ENCODE data around the gene TOMM34. TPM values are rescaled to one million over a fixed set of nuclear protein-coding genes. Genes with fewer than 3 reads are reported as not detected.

The TOMM34 gene
- total RNA-seq, 1 donor from 2014 or later: 62.3 TPM

- H3K4me3 ChIP-seq (ENCODE audit: low read depth, low read length): no peak overlapping the region
- no peak for DNase-seq (ENCODE audit: low read depth)
- H3K27me3 ChIP-seq (ENCODE audit: control insufficient read depth, insufficient read depth, low read length): no peaks in the 10 kb centered on the region
- TF ChIP-seq, protein P1, sequence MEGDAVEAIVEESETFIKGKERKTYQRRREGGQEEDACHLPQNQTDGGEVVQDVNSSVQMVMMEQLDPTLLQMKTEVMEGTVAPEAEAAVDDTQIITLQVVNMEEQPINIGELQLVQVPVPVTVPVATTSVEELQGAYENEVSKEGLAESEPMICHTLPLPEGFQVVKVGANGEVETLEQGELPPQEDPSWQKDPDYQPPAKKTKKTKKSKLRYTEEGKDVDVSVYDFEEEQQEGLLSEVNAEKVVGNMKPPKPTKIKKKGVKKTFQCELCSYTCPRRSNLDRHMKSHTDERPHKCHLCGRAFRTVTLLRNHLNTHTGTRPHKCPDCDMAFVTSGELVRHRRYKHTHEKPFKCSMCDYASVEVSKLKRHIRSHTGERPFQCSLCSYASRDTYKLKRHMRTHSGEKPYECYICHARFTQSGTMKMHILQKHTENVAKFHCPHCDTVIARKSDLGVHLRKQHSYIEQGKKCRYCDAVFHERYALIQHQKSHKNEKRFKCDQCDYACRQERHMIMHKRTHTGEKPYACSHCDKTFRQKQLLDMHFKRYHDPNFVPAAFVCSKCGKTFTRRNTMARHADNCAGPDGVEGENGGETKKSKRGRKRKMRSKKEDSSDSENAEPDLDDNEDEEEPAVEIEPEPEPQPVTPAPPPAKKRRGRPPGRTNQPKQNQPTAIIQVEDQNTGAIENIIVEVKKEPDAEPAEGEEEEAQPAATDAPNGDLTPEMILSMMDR (IDR thresholded peaks at IDR 0.05; ENCODE audit: insufficient read depth, low read length, poor library complexity, severe bottlenecking): no peak
- peaks cover 2% of the 10 kb centered on the region for H3K36me3 ChIP-seq (ENCODE audit: control insufficient read depth, insufficient read depth, low read length)
These were observed 63.1 kb downstream of the TOMM34 start for GRCh38 chr20:44897133-44897532.

- Histone ChIP-seq H3K4me3 (ENCODE audit: low read depth, low read length) (no peak overlapping the region), H3K27me3 (ENCODE audit: control insufficient read depth, insufficient read depth, low read length) (no peaks in the 10 kb centered on the region), H3K36me3 (ENCODE audit: control insufficient read depth, insufficient read depth, low read length) (peaks cover 2% of the 10 kb centered on the region)
- TF ChIP-seq, protein P1 (IDR thresholded peaks at IDR 0.05; ENCODE audit: insufficient read depth, low read length, poor library complexity, severe bottlenecking): no peak
- no peak for DNase-seq (ENCODE audit: low read depth)
These were observed 63.6 kb downstream of the TOMM34 start for GRCh38 chr20:44896583-44896982.

DNA sequence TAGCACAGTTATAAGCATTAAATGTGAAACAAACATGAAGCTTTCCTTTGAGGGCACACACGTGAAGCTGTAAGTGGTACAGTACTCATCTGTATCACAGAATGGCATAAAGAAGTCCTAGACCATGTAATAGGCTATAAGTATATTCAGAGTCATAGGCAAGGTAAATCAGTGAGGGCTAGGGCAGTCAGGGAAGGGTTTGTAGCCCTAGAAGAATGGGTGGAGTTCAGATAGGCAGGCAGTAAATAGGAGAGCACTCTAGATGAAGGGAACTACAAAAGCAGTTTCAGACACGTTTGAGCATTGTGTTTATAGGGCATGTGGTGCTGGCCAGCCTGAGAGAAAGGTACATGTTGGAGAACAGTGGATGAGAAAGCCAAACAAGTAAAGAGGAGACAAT is 65.2 kb downstream of the TOMM34 start:
- H3K36me3 ChIP-seq (ENCODE audit: control insufficient read depth, insufficient read depth, low read length): no peaks in the 10 kb centered on the region
- H3K27me3 ChIP-seq (ENCODE audit: control insufficient read depth, insufficient read depth, low read length): no peaks in the 10 kb centered on the region
- DNase-seq (ENCODE audit: low read depth): no peak
- TF ChIP-seq, protein P1 (IDR thresholded peaks at IDR 0.05; ENCODE audit: insufficient read depth, low read length, poor library complexity, severe bottlenecking): no peak
- H3K4me3 ChIP-seq (ENCODE audit: low read depth, low read length): no peak overlapping the region

Other genes starting within 250 kb of the TOMM34 start
- not detected in 2 replicates for gene CCN5, start 245.0 kb downstream of the TOMM34 start, total RNA-seq
- gene KCNK15, start 214.5 kb downstream of the TOMM34 start, total RNA-seq: 2.5 and 2.8 TPM in 2 replicates
- gene RIMS4, start 149.9 kb downstream of the TOMM34 start, total RNA-seq: not detected in 2 replicates
- gene YWHAB, start 74.7 kb downstream of the TOMM34 start, total RNA-seq: 165 and 179 TPM in 2 replicates
- gene PABPC1L, start 50.3 kb downstream of the TOMM34 start, total RNA-seq: 15.7 and 27.2 TPM in 2 replicates
- 20.1 and 27.1 TPM in 2 replicates for gene STK4, start 6.1 kb upstream of the TOMM34 start, total RNA-seq
- 4.3 and 6.9 TPM in 2 replicates for gene KCNS1, start 140.7 kb upstream of the TOMM34 start, total RNA-seq
- 1.0 TPM in 1 of 2 replicates, not detected in the other for gene WFDC5, start 154.8 kb upstream of the TOMM34 start, total RNA-seq
- gene WFDC12, start 164.1 kb upstream of the TOMM34 start, total RNA-seq: not detected in 2 replicates
- not detected in 2 replicates for gene PI3, start 214.5 kb upstream of the TOMM34 start, total RNA-seq
- gene SEMG1, start 246.6 kb upstream of the TOMM34 start, total RNA-seq: not detected in 2 replicates